NK-92 treated with Interleukin-12 subunit alpha and Interleukin-12 subunit beta, amount 100 ng/mL, for 24 hours (cell line): ENCODE measurements around the gene PLCD3.
A peak's percentile ranks its signal among the peaks of the same experiment; 100 is the strongest.

ENCODE experiments used
- DNase-seq: peaks from one replicate; lab custom pipeline; 2025; lab: John Stamatoyannopoulos, UW

The PLCD3 gene

DNA sequence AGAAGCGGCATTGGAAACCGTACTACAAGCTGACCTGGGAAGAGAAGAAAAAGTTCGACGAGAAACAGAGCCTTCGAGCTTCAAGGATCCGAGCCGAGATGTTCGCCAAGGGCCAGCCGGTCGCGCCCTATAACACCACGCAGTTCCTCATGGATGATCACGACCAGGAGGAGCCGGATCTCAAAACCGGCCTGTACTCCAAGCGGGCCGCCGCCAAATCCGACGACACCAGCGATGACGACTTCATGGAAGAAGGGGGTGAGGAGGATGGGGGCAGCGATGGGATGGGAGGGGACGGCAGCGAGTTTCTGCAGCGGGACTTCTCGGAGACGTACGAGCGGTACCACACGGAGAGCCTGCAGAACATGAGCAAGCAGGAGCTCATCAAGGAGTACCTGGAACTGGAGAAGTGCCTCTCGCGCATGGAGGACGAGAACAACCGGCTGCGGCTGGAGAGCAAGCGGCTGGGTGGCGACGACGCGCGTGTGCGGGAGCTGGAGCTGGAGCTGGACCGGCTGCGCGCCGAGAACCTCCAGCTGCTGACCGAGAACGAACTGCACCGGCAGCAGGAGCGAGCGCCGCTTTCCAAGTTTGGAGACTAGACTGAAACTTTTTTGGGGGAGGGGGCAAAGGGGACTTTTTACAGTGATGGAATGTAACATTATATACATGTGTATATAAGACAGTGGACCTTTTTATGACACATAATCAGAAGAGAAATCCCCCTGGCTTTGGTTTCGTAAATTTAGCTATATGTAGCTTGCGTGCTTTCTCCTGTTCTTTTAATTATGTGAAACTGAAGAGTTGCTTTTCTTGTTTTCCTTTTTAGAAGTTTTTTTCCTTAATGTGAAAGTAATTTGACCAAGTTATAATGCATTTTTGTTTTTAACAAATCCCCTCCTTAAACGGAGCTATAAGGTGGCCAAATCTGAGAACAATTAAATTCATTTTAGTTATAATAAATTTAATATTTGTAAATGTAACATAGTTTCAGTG is 17.7 kb upstream of the PLCD3 start:
- DNase-seq, result no peak

DNA sequence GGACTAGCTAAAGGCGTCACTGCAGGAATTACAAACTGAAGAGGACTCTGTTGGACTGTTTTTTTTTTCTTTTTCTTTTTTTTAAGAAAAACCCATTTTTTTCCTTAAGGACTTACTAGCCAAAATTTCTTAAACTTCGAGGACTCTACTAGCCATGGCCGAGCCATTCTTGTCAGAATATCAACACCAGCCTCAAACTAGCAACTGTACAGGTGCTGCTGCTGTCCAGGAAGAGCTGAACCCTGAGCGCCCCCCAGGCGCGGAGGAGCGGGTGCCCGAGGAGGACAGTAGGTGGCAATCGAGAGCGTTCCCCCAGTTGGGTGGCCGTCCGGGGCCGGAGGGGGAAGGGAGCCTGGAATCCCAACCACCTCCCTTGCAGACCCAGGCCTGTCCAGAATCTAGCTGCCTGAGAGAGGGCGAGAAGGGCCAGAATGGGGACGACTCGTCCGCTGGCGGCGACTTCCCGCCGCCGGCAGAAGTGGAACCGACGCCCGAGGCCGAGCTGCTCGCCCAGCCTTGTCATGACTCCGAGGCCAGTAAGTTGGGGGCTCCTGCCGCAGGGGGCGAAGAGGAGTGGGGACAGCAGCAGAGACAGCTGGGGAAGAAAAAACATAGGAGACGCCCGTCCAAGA is 16.8 kb upstream of the PLCD3 start:
- peak; percentile 83 for DNase-seq

DNA sequence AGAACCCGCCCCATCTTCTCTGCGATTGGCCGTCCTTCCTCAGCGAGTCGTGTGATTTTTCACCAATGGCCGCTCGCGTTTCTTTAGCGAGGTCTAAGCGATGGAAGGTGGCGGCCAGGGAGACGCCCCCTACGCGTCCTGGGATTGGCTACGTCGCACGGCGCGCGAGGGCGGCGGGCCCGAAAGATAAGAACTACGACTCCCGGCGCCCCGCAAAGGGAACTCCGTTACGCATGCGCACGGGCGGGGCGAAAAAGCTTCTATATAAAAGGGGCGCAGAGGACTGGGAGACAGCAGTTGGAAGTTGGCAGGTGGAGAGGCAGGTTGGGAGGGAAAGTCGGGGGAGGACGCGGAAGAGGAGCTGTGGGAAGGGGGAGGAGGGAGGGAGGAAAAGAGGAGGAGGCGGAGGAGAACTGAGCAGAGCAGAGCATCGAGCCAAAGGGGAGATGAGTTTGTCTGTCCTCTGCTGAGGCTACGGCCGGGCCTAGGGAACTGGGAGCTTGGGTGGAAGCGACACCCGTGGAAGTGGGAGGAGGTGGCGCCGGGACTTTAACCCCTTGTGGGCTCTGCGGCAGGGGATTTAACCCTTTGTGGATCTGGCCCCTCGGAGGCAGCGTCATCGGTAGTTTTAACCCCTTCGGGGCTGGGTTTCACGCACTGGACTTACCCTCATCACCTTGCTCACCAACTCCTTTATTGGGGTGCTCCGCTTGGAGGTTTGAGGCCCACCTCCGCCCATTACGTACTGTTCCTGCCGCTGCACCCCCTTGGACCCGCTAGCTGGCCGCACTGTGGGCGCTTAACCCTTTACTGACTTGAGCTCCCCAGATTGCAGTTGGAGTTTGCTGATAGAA is 16.1 kb upstream of the PLCD3 start, which contains the start of gene HEXIM1:
Gene HEXIM1, plus strand, starts transcription at position 293 of the 854 bp plus-strand sequence. CDS start 716 bp downstream, outside the sequence.
- DNase-seq, result peak; percentile 99

- peak; percentile 87 for DNase-seq
Measured at GRCh38 chr17:45147581-45148182, 15.4 kb upstream of the PLCD3 start.

DNA sequence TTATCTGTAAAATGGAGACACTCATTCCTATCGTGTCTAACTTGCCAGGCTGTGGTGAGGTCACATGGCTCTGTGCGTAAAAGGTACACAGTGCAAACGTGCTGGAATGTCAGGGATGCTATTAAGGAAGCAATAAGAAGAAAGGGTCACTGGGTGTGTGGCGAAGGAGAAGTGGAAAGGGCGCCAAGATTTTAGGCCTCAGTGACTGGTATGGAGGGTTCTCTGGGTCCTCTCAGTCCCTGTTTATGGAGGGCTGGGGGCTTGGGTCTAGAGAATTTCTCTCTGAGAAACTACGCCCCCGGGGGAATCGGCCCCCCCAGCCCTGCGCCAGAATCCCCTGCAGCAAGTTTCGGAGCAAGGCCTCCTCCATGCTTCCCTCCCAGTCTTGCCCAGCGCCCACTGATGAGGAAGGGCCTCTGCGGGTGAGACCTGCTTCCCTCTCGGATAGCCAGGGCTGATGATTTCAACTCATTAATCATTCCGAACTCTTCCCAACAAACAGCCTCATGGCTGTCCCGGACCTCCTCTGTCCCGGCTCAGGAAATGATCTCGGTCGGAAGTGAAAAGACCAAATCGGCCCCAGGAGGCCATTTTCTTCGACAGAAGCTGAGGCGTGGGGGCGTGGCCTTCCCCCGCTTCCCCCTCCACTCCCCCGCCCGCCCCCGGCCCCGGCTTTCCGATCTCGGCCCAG is 14.7 kb upstream of the PLCD3 start:
- DNase-seq, result peak; percentile 87

GRCh38 chr17:45146592-45146889 is 14.2 kb upstream of the PLCD3 start:
- DNase-seq, result no peak

- DNase-seq, result no peak
Measured at GRCh38 chr17:45146166-45146565, 13.9 kb upstream of the PLCD3 start.

- DNase-seq, result no peak
Measured at GRCh38 chr17:45145035-45145389, 12.7 kb upstream of the PLCD3 start.

DNA sequence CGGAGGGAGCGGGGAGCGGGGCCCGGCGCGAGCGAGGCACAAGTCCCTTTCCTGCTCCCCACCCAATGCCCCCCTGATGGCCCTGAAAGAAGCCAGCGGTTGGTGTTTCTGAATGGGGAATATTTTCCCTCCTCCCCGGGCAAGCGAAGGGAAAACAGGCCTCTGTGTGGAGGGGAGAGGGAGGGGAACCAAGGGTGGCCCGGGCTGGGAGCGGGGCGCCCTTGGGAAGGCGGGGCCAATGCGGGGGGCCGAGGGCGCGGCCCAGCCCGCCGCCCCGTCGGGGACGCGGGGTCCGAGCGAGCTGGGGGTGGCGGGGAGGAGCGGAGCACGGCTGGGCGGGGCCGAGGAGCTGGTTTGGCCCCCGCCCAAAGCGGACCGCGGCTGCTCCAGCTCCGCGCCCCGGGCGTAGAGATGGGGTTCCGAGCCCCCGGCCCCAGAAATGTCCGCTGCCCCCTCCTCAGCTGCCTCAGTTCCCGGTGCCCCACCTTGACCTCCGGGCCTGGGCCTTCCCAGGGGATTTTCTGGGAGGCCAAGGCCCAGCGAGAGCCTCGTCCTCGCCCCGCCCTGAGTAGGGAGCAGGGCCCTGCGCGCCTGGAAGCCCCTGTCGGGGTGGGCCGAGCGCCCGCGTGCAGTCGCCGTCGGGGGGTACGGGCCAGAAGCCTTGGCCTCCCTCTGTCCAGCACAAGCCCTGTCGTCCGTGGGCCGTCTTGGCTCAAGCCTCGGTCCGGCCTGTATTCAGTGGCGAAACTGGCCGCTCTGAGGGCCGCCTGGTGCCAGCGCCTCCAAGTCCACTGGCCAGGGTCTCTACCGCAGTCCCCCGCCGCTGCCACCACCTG is 12.1 kb upstream of the PLCD3 start:
- no peak for DNase-seq

GRCh38 chr17:45143767-45144198 is 11.5 kb upstream of the PLCD3 start:
- no peak for DNase-seq

DNA sequence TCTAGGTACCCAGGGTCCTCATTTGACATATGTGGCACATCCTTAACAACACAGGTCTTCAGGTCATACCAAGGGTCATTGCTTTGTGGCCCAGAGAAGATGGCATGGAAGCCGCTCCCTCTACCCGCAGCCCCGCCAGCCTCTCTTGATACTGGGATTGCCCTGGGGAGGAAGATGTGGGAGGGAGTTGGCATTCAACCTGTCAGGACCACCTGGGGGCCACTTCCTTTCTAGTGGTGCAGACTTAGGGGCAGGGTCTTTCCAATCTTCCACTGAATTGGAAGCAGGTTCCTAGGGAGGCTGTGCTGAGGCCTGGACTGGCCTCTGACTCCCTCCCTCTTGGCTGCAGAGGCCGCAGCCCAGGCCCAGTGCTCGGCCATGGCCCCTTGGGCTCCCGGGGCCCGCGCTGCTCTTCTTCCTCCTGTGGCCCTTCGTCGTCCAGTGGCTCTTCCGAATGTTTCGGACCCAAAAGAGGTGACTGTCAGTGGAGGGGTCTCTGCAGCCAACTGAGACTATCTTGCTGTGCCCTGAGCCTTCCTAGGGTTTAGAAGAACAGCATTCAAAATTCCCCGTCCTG is 10.9 kb upstream of the PLCD3 start:
- DNase-seq, result no peak

DNA sequence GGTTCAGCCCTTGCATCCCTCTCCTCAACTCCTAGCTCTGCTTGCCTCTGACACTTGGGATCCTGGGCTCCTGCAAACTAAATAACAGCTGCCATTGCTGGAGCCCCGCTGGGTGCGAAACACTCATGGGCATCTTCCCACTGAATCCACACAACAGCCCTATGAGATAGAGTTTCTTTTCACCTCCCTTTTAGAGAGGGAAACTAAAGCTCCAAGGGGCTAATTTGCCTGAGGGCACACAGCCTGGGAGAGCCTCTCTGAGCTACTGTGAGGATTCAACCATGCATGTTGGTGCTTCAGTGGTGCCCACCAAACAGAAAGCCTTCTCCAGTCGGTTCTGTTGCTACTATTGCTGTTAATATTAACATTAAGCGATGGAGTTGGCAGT is 7.2 kb upstream of the PLCD3 start:
- no peak for DNase-seq

DNA sequence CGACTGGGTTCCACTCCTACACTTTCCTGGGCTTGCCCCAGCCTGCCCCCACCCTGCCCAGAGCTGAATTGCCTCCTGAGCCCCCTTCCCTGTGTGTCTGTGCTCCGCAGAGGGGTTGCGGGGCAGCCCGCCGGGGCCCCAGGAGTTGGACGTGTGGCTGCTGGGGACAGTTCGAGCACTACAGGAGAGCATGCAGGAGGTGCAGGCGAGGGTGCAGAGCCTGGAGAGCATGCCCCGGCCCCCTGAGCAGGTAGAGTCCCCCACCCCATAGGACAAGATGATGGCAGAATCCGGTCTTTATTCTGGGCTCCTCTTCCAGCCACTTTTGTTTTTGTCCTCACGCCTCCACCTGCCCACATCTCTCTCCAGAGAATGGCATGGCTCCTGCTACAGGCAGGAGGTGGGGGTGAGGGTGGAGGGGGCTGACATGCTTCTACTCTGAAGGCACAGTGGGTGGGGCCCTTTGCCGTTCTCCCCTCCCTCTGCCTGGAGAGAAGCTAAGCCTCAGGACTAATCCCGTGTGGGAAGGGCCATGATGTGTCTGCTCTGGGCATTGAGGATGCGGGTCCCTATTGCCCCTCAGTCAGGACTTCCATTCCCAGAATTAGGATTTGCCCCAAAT is 6.7 kb upstream of the PLCD3 start:
- no peak for DNase-seq

DNA sequence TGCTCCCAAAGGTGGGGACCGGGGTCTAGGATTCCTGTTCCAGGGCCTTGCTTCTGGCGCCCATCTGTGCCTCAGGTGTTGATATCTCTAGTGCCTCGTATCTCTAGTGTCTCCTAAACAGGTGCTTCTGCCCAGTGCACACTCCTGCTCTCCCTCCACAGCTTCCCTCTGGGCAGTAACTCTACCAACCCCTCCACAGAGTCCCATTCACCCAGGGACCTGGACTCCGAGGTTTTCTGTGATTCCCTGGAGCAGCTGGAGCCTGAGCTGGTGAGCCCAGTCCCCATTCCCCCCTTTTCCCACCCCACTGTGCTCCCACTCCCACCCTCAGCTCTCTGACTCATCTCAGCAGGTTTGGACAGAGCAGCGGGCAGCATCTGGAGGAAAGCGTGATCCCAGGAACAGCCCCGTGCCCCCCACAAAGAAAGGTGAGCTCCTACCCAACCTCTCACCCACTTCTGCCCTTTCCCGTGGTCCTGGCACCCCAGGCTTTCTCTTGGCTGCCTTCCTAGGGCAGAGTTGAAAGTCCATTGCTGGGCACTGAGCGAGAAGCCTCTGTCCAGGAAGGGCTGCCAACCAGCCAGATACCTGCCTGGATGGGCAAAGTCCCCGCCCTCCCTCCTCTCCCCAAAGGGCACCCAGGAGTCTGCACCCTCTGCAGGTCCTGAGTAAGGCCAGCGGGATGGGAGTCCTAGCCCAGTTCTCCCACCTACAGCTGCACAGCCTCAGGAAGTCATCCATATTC is 5.4 kb upstream of the PLCD3 start:
- DNase-seq, result no peak

DNA sequence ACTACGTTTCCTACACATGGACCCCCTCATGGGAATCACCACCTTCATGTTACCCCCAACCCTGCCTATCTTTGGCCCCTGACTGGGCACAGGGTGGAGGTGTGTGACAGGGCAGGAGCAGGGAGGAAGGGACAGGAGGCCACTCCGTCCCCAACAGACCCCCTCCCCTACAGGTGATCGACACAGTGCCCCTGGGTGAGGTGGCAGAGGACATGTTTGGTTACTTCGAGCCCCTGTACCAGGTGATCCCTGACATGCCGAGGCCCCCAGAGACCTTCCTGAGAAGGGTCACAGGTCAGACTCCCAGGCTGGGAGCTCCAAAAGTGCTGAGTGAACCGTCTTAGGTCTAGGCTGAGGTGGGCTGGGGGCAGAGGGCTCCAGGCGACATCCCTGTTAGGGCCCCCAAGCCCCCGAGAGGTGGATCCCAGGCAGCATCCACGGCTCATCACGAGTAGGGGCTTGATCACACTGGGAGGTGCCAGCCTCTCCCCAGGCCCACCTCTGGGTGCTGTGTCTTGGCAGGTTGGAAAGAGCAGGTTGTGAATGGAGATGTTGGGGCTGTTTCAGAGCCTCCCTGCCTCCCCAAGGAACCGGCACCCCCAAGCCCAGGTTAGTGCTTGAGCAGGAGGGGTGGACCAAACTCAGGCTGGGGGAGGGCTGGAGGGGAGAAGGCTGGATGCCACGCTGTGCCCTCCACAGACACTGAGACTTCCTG is 4.7 kb upstream of the PLCD3 start:
- DNase-seq, result no peak

DNA sequence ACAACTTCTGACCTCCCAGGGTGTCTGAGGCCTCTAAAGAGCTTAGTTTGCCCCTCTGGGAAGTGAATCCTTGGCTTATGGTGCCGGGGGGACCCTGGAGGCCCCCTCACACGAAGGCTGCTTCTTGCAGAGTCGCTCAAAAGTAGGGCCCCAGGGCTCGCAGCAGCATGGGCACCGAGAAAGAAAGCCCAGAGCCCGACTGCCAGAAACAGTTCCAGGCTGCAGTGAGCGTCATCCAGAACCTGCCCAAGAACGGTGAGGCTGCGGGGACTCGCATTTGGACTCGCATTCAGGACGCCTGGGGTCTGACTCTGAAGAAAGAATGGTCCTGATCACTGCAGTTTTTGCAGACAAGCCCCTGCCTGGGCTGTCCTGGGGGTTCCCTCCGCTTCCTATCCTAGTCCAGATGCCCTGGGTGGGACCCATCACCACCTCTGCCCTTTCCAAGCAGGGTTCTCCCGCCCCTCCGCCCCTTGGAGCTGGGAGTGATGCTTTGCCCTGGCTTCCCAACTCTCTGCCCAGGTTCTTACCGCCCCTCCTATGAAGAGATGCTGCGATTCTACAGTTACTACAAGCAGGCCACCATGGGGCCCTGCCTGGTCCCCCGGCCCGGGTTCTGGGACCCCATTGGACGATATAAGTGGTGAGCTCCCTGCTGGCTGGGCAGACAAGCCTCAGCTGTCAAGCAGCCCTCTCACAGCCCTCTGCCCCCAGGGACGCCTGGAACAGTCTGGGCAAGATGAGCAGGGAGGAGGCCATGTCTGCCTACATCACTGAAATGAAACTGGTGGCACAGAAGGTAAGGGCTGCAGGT is 3.9 kb upstream of the PLCD3 start:
- DNase-seq, result no peak

DNA sequence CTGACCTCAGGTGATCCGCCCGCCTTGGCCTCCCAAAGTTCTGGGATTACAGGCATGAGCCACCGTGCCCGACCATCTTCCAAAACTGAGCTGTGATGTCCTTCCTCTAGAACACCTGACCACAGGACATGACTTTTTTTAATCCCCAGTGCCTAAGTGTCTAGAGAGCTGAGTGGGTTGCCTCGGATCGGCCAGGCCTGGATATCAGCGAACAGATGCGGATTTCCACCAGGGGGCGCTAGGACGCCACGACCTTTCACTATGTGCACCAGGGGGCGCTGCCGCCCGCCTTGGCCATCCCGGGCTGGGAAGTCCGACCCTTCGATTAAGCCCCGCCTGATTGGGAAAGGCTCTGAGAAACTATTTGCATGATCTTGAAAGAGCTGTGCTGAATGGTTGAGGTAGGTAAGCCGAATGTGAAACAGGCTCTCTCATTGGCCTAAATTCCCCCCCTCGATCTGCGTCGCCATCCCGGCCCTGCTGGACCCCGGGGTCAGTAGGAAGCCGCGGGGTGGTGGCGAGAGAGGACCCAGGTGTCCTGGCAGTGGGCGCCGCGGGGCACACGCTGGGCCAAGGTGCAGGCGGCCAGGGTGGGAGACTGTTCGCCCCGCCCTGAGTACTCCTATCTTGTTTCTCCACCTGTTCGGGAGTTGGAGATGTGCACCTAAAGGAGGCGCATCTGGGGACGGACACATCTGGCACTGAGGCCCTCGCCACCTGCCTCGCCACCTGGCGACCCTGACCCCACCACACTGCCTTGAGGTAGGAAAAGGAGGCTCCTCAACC is 3.1 kb upstream of the PLCD3 start, which contains the start of gene ACBD4:
Gene ACBD4, plus strand, starts transcription at position 496 of the 786 bp plus-strand sequence. CDS start 458 bp downstream, outside the sequence.
- peak; percentile 94 for DNase-seq
